Suppressor macrophage treated with lipopolysaccharide for 1 hour (primary cell): ENCODE results near the gene METAP1D.
A peak's percentile ranks its signal among the peaks of the same experiment; 100 is the strongest.
"Not testable (repeated sequence)": the region's sequence is repeated elsewhere in the genome, so short reads cannot be mapped to it uniquely, and the experiment has no call there.

Source experiments
- DNase-seq, 3 donors: peaks; one replicate each; pipeline ENCODE4 v3.0.0-alpha.2; 2020 to 2022

Gene METAP1D

GRCh38 chr2:172049567-172050120 is 49.9 kb downstream of the METAP1D start:
- peak in 1 of 3 donors; percentile 8 for DNase-seq

DNA sequence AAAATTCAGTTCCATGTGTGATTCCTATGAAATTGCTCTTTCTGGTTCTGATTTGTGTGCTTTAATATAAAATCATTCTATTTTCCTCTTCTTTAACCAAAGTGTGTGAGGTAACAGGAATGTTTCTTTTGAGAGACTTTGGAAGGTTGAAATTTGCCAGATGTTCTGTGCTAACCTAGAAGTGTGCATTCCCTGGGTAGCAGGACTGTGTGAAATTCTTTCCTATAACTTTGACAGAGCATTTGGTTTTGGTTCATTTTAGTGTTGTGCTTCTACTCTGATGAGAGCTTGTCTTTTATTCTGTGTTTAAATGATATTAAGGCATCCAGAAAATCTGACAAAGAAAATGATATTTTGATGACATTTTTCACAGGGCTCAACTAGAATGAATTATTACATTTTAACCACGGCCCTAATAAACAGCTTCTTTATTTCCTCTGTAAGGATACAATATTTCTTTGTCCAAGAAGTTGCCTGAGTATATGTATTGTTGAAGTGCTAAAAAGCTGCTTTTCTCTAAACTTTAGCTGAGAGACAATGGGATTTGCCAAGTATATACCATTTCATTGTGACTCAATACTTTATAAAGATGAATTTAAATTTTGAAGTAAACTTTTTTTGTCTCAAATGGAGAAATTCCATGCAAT is 50.8 kb downstream of the METAP1D start:
- peak in 1 of 3 donors; percentile 12 for DNase-seq

GRCh38 chr2:172052000-172052983 is 52.5 kb downstream of the METAP1D start:
- peak in 1 of 3 donors; percentile 9 for DNase-seq

- no peak for DNase-seq
Observed at GRCh38 chr2:172053486-172053885, 53.7 kb downstream of the METAP1D start.

DNA sequence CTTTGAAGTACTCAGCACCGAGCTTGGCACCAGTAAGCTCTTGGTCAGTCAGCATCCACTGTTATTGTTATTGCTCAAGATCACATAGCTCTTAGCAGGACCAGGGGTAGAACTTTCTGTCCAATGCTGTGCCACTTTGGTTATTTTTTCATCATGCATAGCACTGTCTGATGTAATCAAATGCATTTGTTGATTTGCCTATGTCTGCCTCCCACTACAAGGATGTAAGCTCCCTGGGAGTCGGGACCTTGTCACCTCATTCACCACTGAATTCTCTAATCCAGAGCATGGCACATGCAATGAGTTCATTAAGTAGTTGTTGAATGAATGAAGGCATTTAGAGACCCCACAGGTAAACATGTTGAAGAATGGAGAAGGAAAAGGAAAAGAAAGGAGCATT is 56.5 kb downstream of the METAP1D start:
- no peak for DNase-seq

DNA sequence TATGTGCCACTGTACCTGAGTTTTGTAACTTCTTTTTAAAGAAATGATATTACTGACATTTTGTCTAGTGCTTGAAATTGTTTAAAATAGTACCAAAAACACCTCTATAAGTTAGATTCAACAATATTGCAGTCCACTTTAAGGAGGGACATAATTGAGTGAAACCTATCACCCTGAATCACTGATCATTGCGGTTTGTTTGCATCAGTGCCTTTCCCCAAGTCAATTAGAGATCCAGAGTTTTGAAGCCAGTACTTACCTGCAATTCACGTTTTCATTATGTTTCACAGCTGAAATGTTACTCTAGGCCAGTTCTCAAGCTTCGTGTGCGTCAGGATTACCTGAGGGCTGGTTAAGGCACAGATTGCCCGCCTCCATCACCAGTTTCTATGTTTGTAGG is 58.9 kb downstream of the METAP1D start:
- DNase-seq = no peak

DNA sequence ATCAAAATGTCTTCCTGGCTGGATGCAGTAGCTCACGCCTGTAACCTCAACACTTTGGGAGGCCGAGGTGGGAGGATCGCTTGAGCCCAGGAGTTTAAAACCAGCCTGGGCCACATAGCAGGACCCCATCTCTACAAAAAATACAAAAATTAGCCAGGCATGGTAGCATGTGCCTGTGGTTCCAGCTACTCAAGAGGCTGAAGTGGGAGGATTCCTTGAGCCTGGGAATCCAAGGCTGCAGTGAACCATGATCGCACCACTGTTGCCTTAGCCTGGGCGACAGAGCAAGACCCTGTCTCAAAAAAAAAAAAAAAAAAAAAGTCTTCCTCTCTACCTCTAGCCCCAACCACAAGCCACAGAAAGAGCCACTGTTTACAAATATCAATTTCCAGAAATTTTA is 60.4 kb downstream of the METAP1D start:
- DNase-seq = not testable (repeated sequence)

DNA sequence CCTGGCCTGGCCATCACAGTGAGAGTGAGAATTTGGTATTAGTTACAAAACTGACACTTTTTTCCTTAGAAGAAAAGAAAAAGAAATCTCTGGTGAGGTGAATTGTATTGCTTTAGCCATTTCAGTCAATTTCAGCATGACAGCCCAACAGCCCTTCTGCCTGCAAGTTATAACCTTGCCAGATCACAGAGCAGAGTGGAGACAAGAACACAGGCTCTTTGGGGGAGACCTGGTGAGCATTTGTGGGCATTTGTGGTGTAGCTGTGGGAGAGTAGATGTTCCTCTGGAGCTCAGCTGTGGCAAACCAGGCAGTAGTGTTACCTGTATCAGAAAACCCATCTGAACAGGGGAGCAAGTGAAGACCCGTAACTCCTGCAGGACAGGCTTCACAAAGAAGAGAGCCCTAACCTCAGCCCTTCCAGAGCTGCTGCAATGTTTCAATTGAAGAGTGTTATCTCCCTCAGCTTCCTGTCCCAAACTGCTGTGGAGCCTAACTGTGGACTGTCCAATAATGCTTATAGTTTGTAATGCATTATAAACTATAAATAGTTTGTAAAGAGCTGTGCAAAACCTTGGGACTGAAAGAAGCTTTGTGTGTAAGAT is 62.8 kb downstream of the METAP1D start:
- no peak for DNase-seq

DNA sequence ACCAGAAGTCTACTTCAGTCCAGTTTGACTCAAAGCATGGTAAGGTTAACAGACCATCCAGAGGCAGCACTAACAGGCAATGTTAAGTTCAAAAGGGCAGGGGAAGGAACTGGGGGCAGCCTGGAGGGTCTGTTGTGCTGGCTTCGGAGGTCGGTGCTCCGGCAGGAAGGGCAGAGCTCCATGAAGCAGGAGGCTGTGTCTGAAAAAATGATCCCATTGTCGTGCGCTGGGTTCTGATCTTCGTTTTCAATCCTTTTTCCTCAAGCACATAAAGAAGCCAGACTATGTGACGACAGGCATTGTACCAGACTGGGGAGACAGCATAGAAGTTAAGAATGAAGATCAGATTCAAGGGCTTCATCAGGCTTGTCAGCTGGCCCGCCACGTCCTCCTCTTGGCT is 63.7 kb downstream of the METAP1D start:
- no peak for DNase-seq

GRCh38 chr2:172065111-172065510 is 65.4 kb downstream of the METAP1D start:
- peak; percentile 42 to 75 (median 54) for DNase-seq

DNA sequence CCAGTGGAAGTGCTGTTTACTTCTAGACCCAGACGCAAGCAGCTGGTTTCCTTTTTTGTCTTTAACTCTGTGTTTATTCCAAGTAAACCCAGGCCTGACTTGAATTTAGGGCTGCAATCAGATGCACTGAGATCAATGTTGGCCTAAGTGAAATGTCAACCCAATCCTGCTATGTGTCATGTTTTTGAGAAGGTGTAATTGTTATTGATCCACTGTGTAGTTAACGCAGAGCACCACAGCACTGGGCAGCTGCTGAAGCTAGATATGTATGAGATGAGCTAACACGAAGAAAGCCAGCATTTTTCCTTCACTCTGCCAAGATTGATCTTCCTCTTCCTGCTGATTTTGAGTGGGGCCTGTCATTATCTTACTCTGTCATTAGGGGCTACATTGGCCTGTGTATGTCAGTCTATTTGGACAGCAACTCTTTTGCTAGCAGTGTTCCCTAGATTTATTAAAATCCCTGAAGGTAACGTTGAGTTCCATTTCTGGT is 66.7 kb downstream of the METAP1D start:
- no peak for DNase-seq

GRCh38 chr2:172067905-172068304 is 68.2 kb downstream of the METAP1D start:
- DNase-seq = not testable (repeated sequence)

- DNase-seq = no peak
Observed at GRCh38 chr2:172070936-172071335, 71.2 kb downstream of the METAP1D start.

DNA sequence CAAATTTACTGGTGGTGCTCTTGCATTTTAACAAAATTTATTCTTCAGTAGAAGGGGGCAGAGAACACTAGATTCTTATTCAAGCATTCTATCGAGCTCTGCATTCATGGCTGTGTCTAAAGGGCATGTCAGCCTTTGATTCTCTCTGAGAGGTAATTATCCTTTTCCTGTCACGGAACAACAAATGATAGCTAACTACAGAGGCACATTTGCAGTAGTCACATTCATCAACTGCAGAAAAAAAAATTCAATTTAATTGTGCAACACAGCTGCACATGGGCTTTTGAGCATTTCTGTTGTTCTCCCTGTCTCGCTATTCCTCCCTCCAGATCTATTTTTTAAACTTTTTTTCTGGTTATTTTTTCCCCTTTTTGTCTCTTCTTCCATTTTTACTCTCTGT is 72.5 kb downstream of the METAP1D start:
- DNase-seq = no peak

DNA sequence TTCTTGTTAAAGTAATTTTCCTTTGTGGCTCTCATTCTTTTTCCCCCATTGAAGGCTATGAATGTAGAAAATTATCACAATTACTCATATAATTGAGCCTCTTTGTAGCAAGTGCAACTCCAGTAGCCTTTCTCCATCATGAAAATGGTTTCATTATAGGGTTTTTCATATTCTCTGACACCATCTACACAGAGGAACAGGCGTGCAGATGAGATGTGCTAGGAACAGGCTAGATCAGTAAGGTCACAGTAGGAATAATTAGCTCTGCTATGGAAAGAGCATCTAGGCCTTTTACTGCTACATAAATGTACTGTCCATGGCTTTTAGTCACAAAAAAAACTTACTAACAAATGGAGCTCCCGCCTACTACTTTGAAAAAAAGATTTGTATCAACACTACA is 73.0 kb downstream of the METAP1D start:
- no peak for DNase-seq

DNA sequence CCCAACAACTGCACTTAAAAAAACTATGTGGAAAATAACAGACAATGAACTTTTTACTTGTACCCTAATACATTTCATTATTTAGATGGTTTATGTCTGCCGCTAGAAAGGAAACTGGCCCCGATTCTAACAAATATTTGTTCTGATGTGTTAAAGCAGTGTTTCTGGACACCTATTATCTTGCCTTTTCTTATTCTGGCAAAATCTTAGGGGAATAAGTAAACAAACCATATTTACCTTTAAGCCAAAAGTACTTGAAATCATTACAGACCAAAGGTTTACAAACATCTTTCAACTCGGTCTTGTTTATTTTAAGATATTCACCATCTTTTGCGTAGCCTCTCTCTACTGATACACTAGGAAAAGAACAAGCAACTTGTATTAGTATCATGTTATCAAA is 73.8 kb downstream of the METAP1D start:
- DNase-seq = no peak

DNA sequence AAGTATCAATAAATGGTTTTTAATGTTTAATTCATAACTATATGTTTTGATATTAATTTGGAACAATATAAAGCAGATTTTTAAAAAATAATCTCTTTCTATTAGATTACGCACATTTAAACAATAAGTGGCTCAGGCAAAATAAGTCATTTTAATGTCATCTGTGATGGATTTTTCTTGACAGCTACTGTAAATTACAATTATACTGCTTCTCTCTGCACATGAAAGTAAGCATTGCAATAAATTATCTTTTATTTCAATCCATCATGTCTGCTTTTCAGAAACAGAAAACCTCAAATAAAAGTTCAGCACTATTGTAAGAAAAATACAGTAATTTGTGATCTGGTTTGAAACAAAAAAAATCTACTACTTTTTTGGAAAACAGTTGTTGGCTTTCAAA is 74.5 kb downstream of the METAP1D start:
- DNase-seq = no peak

DNA sequence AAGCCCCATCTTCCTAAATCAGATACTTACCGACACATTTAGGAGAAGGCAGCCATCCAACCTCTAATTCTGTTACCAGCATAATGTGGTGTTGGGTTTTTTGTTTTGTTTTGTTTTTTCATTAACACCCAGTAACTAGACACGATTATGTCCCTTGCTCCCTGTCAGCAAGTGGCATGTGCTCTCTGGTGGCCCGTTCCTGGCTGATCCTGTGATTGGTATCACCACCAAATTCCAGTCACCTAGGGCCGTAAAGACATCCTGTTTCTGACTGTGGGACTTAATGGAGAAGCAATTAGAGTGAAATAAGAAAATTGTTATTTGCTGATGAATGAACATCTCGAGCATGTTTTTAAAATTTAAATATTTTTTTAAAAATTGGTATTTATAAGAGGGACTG is 79.7 kb downstream of the METAP1D start:
- no peak for DNase-seq

DNA sequence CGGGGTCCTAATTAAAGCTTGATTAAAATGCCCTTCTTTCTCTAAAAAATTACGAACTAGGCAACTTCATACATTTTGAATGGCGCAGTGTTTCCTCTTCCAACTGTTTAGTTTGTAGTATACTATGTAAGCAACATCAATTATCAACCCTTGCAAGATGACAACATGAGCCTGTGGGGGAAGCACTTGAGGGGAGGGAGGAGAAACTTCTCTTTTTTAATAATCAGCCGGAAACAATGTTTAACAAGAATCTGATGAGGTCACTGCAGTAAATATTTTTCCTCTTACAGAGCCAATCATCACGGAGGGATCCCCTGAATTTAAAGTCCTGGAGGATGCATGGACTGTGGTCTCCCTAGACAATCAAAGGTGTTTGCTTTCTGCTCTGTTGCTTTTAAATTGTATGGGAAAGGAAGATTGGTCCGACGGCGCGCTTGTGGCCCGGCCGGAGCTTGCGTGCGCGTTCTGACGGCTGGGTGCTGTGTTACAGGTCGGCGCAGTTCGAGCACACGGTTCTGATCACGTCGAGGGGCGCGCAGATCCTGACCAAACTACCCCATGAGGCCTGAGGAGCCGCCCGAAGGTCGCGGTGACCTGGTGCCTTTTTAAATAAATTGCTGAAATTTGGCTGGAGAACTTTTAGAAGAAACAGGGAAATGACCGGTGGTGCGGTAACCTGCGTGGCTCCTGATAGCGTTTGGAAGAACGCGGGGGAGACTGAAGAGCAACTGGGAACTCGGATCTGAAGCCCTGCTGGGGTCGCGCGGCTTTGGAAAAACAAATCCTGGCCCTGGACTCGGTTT is 80.3 kb downstream of the METAP1D start:
- peak; percentile 75 to 85 (median 83) for DNase-seq

- DNase-seq = no peak
Observed at GRCh38 chr2:172080641-172081220, 81.0 kb downstream of the METAP1D start.

GRCh38 chr2:172081221-172082022 is 81.7 kb downstream of the METAP1D start:
- peak in 1 of 3 donors; percentile 10 for DNase-seq
